Measurements from ENCODE around the gene TSPAN18.

The TSPAN18 gene

GRCh38 chr11:44949160-44950030 lies 222.6 kb downstream of the TSPAN18 start:
- H3K9me3 ChIP-seq (ENCODE audit: low read depth, low read length): no peaks in the 10 kb centered on the region
- H3K4me3 ChIP-seq: peak overlapping the region; percentile 79
- no peak overlapping the region for H3K27ac ChIP-seq
- no peak for TF ChIP-seq FOXP2 (optimal IDR thresholded peaks at IDR 0.05; ENCODE audit: control extremely low read depth, extremely low read length, insufficient read depth)
- no peak for TF ChIP-seq POLR2AphosphoS5 (IDR thresholded peaks at IDR 0.05; ENCODE audit: borderline replicate concordance, low read depth, low read length)
- TF ChIP-seq EZH2 (IDR thresholded peaks at IDR 0.05): no peak
- no peak for DNase-seq (ENCODE audit: low read depth, low spot score)
- peak overlapping the region; percentile 70 for H3K9ac ChIP-seq (ENCODE audit: insufficient read length)
- H3K36me3 ChIP-seq (ENCODE audit: insufficient read depth, low read length): no peaks in the 10 kb centered on the region

DNA sequence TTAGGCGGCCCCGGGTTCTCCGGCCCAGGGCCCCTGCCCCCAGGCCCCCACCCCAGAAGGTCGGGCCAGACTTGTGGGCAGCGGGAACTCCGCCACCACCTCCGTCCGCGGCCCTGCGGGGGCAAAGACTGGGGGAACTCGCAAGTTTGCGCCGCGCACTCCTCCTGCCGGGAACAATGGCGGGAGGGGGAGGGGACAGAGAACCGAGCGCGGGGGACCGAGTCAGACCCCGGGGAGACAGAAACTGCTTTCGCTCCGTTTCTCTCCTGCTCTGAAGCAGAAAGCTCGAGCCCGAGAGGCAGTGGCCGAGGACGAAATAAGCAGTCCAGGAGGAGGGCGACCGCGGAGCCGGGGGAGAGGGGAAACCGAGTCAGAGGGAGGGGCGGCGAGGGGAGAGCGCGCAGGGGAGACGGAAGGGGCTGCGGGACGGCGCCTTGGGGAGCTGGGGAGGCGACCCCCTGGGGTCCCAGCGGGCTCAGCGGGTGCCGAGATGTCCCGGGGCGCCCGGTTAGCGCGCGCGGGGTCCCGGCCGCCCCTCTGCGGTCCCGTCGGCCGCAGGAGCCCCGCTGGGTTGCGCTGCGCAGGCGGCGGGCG lies 223.4 kb downstream of the TSPAN18 start:
- Histone ChIP-seq H3K9ac (ENCODE audit: insufficient read length) (peak overlapping the region; percentile 70), H3K4me3 (peak overlapping the region; percentile 79), H3K36me3 (ENCODE audit: insufficient read depth, low read length) (no peaks in the 10 kb centered on the region), H3K9me3 (ENCODE audit: low read depth, low read length) (no peaks in the 10 kb centered on the region), H3K27ac (no peak overlapping the region)
- no peak for DNase-seq (ENCODE audit: low read depth, low spot score)
- TF ChIP-seq POLR2AphosphoS5 (IDR thresholded peaks at IDR 0.05; ENCODE audit: borderline replicate concordance, low read depth, low read length) (no peak), EZH2 (IDR thresholded peaks at IDR 0.05) (no peak), FOXP2 (optimal IDR thresholded peaks at IDR 0.05; ENCODE audit: control extremely low read depth, extremely low read length, insufficient read depth) (no peak)

- Histone ChIP-seq H3K9me3 (ENCODE audit: low read depth, low read length) (no peaks in the 10 kb centered on the region), H3K4me3 (peak within 1 kb of the TSS; percentile 79), H3K27ac (peak within 1 kb of the TSS; percentile 25; the same call in 1 of the 2 replicates), H3K36me3 (ENCODE audit: insufficient read depth, low read length) (no peaks in the 10 kb centered on the region), H3K9ac (ENCODE audit: insufficient read length) (peak within 1 kb of the TSS; percentile 70)
- no peak for TF ChIP-seq EZH2 (IDR thresholded peaks at IDR 0.05)
- no peak for TF ChIP-seq FOXP2 (optimal IDR thresholded peaks at IDR 0.05; ENCODE audit: control extremely low read depth, extremely low read length, insufficient read depth)
- TF ChIP-seq POLR2AphosphoS5 (IDR thresholded peaks at IDR 0.05; ENCODE audit: borderline replicate concordance, low read depth, low read length): no peak
- no peak for DNase-seq (ENCODE audit: low read depth, low spot score)
Measured at GRCh38 chr11:44950625-44951476, 224.1 kb downstream of the TSPAN18 start, which contains the start of gene TP53I11. TP53I11 (minus strand) TSS chr11:44950883; CDS start chr11:44938335, 12,548 bp downstream.

- H3K9me3 ChIP-seq (ENCODE audit: low read depth, low read length): no peaks in the 10 kb centered on the region
- H3K27ac ChIP-seq: no peak overlapping the region
- DNase-seq (ENCODE audit: low read depth, low spot score): no peak
- H3K36me3 ChIP-seq (ENCODE audit: insufficient read depth, low read length): no peaks in the 10 kb centered on the region
- TF ChIP-seq POLR2AphosphoS5 (IDR thresholded peaks at IDR 0.05; ENCODE audit: borderline replicate concordance, low read depth, low read length) (no peak), EZH2 (IDR thresholded peaks at IDR 0.05) (no peak), FOXP2 (optimal IDR thresholded peaks at IDR 0.05; ENCODE audit: control extremely low read depth, extremely low read length, insufficient read depth) (no peak)
- H3K9ac ChIP-seq (ENCODE audit: insufficient read length): no peak overlapping the region
- H3K4me3 ChIP-seq: no peak overlapping the region
Measured at GRCh38 chr11:44952082-44952481, 225.3 kb downstream of the TSPAN18 start.

DNA sequence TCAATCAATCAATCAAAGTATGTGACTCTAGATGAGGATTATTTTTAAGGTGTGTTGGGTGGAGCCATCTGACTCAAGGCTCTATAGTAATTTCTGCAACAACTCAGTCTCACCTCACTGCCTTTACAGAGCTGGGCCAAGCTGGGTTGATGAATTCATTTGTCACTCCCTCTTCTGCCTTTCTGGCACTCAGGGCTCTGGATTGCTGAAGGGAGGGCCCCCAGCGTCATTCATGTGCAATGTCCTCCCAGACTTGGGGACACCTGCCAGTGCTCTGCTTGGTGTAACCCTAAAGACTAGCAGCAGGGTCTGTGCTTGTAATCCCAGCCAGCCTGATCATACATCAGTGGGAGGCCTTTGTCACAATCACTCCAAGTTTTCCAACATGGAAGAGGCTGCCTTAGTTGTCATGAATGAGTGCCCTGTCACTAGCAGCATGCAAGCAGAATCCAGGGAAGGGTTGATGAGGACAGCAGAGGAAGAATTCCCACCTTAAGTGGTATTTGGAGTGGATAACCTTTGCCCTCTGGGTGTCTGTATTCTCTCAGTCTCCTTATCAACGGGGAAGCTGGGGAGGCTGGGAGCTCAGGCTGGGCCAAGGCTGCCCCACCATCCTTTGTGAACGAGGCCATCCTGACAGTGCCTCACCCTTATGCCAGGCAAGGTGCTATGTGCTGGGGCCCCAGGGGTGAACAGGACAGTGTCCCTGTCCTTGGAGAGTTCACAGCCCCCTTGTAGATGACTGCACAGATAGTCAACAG lies 225.9 kb downstream of the TSPAN18 start:
- H3K36me3 ChIP-seq (ENCODE audit: insufficient read depth, low read length): no peaks in the 10 kb centered on the region
- no peaks in the 10 kb centered on the region for H3K9me3 ChIP-seq (ENCODE audit: low read depth, low read length)
- DNase-seq (ENCODE audit: low read depth, low spot score): no peak
- no peak overlapping the region for H3K27ac ChIP-seq
- no peak for TF ChIP-seq FOXP2 (optimal IDR thresholded peaks at IDR 0.05; ENCODE audit: control extremely low read depth, extremely low read length, insufficient read depth)
- no peak for TF ChIP-seq POLR2AphosphoS5 (IDR thresholded peaks at IDR 0.05; ENCODE audit: borderline replicate concordance, low read depth, low read length)
- TF ChIP-seq EZH2 (IDR thresholded peaks at IDR 0.05): no peak
- no peak overlapping the region for H3K9ac ChIP-seq (ENCODE audit: insufficient read length)
- H3K4me3 ChIP-seq: no peak overlapping the region

DNA sequence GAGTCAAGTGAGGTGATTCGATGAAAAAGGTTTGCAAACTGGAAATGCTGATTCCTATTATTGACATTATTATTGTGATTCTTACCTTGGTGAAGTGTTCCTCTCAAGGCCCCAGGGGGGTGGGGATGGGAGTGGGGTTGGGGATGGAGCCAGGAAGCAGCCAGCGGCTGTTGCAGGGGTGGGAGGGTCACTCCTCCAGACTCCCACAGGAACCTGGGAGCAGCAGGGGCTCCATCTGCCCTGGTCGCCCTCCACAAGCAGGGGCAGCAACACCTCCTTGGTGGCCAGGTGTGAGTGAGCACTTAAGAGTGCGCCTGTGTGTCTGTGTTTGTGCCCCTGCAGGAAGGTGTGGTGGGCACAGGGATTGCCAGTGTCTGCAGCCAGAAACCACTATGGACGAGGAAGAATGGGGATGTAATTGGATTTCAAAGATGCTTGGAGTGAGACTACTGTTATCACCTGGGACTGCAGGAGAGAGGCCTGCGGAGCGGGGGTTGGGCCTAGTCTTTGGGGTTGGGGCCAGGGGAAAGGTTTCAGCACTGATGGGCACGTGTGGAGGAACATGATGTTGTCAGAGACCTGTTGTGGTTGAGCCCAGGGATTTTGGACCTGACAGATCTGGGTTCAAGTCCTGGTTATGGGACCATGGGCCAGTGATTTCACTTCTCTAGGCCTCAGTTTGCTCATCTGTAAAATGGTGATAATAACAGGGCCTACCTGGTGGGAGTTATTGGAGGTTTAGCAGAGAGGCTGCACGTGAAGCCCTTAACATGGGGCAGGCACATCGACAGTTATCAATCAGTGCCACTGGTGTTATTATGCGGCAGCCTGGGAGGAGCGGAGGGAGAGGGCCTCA lies 227.5 kb downstream of the TSPAN18 start:
- H3K27ac ChIP-seq: no peak overlapping the region

More for the DNA sequence above, 227.5 kb downstream of the TSPAN18 start:
- TF ChIP-seq POLR2AphosphoS5 (IDR thresholded peaks at IDR 0.05; ENCODE audit: borderline replicate concordance, low read depth, low read length) (no peak), EZH2 (IDR thresholded peaks at IDR 0.05) (no peak), FOXP2 (optimal IDR thresholded peaks at IDR 0.05; ENCODE audit: control extremely low read depth, extremely low read length, insufficient read depth) (no peak)
- H3K9ac ChIP-seq (ENCODE audit: insufficient read length): no peak overlapping the region
- no peaks in the 10 kb centered on the region for H3K36me3 ChIP-seq (ENCODE audit: insufficient read depth, low read length)
- no peak for DNase-seq (ENCODE audit: low read depth, low spot score)
- no peaks in the 10 kb centered on the region for H3K9me3 ChIP-seq (ENCODE audit: low read depth, low read length)
- no peak overlapping the region for H3K4me3 ChIP-seq

All from SK-N-MC (cell line).